Inflammatory macrophage (primary cell): Measurements from ENCODE around the gene GFRA4.
A peak's percentile ranks its signal among the peaks of the same experiment; 100 is the strongest.

Source experiments
- DNase-seq, 2 donors: peaks; one replicate each; pipeline ENCODE4 v3.0.0-alpha.2; 2020 to 2022

The GFRA4 gene

DNA sequence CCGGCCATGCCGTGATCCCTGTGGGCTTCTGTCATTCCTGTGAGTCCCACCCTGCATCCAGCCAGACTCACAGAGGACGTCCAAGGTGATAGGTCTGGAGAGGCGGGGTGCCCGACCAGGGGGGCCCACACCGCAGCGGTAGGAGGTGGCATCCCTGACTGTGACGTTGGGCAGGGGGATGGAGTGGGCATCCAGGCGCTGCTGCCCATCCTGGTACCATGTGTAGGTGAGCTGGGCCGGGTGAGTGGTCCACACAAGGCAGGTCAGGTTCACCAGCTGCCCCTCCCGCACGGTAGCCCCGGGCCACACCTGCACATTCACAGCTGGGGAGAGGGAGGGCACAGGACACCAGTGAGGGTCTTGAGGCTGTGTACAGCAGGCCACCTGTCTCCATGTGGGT lies 30.2 kb upstream of the GFRA4 start:
- no peak for DNase-seq

- DNase-seq, result no peak
These were observed 29.6 kb upstream of the GFRA4 start for GRCh38 chr20:3692706-3693294.

- no peak for DNase-seq
These were observed 28.7 kb upstream of the GFRA4 start for GRCh38 chr20:3691897-3692296.

- no peak for DNase-seq
These were observed 28.1 kb upstream of the GFRA4 start for GRCh38 chr20:3691306-3691705.

DNA sequence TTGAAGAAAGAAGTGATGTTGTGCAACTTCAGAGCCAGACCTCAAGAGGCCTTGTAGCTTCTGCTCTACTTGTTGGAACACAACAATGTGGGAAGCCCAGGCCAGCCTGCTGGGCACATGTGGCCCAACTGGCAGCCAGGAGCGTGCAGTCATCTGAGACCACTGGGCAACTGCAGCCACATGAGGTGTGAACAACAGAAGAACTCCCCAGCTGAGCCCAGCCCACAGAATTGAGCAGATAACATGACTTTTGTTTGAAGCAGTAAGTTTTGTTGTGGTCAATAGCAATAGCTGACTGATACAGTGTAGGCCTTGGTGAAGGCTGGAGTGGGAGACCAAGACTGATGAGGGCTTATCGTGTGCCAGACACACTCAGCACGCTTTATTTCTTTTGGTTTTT lies 27.2 kb upstream of the GFRA4 start:
- no peak for DNase-seq

DNA sequence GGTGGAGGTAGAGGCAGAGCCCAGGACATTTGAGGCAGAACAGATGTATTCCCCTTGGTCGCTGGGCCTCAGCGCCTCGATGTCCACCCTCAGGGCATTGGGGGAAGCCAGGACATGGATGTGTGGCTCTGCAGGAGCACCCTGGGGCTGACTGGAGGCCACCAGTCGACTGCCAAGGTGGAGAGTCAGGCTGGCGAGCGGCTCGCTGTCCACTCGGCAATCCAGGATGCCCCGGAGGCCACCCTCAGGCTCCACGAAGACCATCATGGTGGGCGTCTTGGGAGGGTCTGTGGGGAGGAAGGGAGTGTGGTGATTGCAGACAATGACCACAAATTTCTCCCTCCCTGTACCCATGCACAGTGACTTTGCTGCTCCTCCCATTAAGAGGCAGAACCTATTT lies 26.8 kb upstream of the GFRA4 start:
- DNase-seq, result no peak

GRCh38 chr20:3687655-3688054 lies 24.5 kb upstream of the GFRA4 start:
- peak; percentile 10 to 26 for DNase-seq

DNA sequence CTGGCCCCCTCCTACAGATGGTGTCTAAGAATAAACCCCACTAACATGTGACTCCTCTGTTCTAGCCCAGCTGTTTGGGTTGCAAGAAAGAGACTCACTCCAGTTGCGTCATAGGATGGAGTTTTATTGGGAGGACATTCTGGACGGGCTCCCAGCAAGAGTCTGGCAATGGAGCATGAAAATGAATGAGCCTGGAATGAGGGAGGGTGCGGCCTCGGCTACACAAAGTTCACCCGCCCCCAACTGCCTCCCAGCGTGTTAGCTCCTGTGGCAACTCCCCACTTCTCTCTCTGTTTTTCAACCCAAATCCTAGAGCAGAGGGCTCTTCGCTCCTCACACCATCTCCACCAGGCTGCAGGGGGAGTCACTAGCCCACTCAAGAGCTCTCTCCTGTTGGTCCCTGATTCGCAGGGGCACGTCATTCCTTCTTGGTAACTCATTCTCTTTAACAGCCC lies 23.7 kb upstream of the GFRA4 start:
- no peak for DNase-seq

- no peak for DNase-seq
These were observed 23.2 kb upstream of the GFRA4 start for GRCh38 chr20:3686421-3686820.

DNA sequence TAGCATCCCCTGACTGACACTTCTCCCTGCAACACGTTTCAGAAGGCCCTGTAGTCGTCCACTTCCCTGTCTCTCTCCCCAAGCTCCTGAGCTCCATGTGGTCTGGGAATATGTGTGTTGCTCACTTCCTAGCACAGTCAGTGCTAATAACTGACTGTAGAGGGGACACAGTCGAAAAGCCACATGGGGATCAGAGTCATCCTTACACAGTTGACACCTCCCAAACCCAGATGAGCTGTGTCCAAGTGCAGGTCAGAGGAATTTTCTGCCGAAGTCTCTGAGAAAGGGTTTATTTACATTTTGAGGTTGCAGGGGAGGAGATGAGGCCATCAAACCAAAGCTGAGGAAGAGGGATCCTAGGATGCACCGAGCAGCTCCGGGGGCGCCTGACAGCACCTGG lies 22.1 kb upstream of the GFRA4 start:
- DNase-seq, result no peak

DNA sequence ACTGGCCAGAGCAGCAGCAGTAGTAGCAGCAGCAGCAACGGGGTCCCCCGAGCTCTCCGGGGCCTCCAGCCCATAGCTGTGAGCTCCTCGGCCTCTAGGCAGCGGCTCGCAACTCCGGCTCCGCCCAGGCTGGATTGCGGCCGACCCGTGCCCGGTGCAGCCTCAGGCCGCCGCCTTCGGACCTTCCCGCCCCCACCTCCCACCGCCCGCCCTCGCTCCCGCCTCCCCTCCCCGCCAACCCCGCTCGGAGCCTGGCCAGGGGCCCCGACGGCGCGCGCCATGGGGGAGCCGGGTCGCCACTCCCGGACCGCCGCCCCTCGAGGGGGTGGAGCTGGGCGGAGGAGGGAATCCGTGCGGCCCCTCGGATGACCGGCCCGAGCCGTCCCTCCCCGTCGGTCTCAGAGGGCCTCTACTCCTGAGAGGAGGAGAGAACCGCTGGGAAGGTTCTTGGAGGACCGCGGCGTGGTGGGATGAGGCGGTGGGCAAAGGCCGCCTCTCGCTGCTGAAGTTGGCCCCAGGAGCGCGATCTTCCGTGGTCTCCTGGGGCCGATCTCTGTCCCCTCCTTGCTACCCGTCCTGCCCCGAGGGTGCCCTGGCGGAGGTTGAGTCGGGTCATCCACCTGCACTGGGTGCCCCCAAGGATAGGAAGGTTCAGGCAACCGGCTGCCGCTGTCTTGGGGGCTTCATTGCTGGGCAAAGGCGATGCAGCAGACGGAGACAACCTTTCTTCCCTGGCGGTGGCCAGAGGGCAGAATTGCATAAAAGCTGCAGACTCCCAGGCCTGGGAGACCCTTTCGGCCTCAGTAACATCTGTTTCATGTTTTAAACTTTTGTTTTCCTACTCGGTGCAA lies 19.0 kb upstream of the GFRA4 start, which contains the start of gene ADAM33:
TSS of gene ADAM33 (minus strand) at position 80 of the 851 bp plus-strand sequence. CDS start at position 74, 6 bp downstream.
- no peak for DNase-seq

DNA sequence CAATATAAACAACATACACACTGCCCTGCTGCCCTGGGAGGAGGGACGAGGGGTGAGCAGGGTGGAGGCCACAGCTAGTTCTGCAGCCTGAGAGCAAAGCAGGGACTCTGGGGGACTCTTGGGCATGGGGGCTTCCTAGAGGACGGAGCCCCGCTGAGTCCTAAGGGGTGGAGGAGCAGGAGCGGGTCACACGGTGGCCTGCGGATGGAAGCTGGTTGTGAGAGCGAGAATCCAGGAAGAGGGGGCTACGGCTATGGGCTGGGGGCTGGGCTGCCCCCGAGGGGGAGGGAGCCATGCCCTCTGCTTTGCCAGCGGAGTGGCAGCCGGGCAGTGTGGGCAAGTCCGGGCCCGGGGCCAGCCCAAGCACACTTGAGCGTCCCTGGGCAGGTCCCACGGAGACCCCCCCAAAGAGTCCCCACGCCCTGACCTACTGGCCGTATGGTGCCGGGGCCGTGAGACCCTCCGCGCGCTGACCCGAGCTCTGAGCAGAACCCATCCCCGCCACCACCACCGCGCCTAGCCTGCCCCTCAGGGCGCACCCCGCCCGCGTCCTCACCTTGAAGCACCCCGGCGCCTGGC lies 18.2 kb upstream of the GFRA4 start:
- DNase-seq, result no peak

DNA sequence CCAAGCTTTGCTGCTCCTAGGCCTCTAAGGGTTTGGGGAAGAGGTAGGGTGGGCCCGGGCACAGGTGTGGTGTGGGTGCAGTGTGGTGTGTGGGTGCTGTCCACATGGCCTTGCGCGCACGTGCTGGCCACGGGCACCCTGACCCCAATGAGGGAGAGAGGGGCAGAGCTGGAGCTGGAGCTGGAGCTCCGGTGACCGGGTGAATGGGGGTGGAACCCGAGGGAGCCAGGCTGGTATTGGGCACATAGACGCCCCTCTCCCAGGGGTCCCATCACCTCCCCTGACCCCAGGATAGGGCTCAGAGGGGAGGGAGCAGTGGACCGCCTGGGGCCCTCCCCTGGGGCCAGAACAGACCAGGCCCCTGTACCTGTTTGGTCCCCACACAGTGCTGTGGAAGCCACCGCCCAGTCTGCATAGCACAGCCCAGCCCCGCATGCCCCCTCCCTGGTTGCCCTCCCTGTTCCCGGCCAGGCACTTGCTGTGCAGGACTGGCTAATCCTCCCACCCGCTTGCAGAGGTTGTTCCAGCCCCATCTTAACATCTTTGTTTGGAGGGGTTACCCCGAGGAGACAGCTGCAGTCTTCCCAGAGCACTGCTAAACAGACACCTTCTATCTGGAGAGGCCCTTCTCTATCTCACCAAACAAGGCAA lies 17.6 kb upstream of the GFRA4 start:
- no peak for DNase-seq

DNA sequence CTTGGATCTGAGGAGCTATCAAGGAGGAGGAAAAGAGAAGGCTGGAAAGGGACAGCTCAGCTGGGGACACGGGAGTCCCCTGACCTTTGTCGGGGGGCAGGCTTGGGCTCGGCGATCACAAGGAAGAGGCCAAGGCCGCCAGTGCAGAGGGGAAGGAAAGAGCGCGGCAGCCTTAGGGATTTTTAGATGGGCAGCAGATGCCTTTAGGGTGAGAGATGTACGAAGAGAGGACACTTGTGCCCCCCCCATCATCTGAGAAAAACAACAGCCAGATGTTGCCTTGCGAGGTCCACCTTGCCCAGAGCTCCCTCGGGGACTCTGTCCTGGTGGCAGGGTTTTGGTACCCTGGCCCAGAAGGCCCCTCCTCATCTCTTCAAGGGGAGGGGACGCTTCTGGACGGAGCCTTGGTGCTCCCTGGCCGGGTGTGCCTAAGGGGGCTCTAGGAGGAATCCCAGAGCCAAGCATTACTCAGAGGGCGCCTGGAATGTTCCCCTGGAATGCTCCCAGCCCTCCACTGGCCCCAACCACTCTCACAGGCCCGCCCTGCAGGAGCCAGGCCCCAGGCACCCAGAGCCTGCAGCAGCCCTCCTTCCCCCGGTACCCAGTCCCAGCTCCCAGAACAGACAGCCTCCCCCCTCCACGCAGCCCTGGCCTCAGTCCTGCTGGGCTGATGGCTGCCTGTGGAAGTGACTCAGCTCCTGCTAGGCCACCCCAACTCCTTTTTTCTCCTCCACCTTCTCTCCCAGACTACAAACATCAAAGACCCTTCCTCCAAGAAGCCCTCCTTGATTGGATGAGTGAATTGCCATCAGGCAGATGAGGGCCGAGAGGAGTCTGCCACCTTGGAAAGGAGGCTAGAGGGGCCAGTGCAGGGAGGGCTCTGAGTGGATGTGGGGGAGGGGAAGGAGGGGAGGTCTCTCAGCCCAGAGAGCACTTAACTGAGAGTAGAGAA lies 16.8 kb upstream of the GFRA4 start:
- no peak for DNase-seq

DNA sequence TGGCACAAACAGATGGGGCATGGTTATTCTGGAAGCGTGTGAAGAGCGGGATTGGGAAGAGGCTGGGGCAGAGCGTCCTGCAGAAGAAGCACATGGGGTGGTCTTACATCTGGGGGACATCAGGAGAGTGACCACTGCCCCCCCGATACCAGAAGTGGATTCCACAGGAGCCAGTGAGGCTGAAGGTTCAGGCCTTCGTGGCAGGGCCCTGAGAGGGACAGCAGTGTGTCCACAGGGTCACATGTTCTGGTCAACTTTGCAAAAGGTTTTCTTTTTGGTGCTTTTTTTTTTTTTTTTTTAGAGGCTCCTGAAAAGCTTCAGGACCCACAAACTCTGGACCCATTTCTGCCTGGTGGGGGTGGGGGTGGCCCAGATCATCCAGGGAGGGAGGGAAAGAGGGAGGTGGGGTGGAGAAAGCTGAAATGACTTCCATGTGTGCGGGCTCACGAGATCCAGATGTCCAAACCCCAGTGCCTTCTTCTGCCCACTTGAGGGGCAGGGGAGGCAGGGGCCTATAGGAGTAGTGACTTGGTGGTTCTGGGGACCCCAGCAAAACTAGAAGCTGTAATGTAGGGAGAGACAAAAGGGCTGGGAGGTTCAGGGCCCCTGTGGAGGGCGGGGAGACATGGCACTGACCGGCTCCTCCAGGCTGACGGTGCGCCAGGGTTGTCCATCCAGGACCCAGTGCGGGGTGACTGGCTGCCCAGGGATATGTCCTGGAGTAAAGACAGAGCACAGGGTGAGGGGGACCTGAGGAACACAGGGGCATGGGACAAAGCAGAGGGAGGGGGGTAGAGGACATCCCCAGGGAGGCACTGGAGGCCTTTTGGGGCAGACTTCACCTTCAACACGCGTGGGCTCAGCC lies 15.9 kb upstream of the GFRA4 start:
- no peak for DNase-seq

GRCh38 chr20:3678198-3678597 lies 15.0 kb upstream of the GFRA4 start:
- DNase-seq, result no peak

GRCh38 chr20:3677733-3678132 lies 14.5 kb upstream of the GFRA4 start:
- DNase-seq, result no peak

GRCh38 chr20:3674995-3675900 lies 12.0 kb upstream of the GFRA4 start:
- no peak for DNase-seq

- DNase-seq, result no peak
These were observed 11.2 kb upstream of the GFRA4 start for GRCh38 chr20:3674447-3674846.
